Measurements from ENCODE around the gene EFNB1.
"Not testable (repeated sequence)": the region's sequence is repeated elsewhere in the genome, so short reads cannot be mapped to it uniquely, and the experiment has no call there.

Gene EFNB1

GRCh38 chrX:68828740-68829581 is at the start of gene EFNB1:
Gene EFNB1 (plus strand): TSS chrX:68829021. CDS start chrX:68829777, 756 bp downstream.
- DNase-seq (ENCODE audit: low read depth), result peak; percentile 94

GRCh38 chrX:68781295-68781694 is 47.5 kb upstream of the EFNB1 start:
- DNase-seq (ENCODE audit: low read depth), result not testable (repeated sequence)

GRCh38 chrX:68784816-68785215 is 44.0 kb upstream of the EFNB1 start:
- no peak for DNase-seq (ENCODE audit: low read depth)

GRCh38 chrX:68786581-68786980 is 42.2 kb upstream of the EFNB1 start:
- not testable (repeated sequence) for DNase-seq (ENCODE audit: low read depth)

- DNase-seq (ENCODE audit: low read depth), result peak; percentile 1
Observed at GRCh38 chrX:68789966-68790365, 38.9 kb upstream of the EFNB1 start.

GRCh38 chrX:68792083-68792482 is 36.7 kb upstream of the EFNB1 start:
- no peak for DNase-seq (ENCODE audit: low read depth)

GRCh38 chrX:68794461-68794860 is 34.4 kb upstream of the EFNB1 start:
- DNase-seq (ENCODE audit: low read depth), result no peak

- DNase-seq (ENCODE audit: low read depth), result no peak
Observed at GRCh38 chrX:68795741-68796140, 33.1 kb upstream of the EFNB1 start.

GRCh38 chrX:68798400-68798799 is 30.4 kb upstream of the EFNB1 start:
- not testable (repeated sequence) for DNase-seq (ENCODE audit: low read depth)

- no peak for DNase-seq (ENCODE audit: low read depth)
Observed at GRCh38 chrX:68801737-68802290, 27.0 kb upstream of the EFNB1 start.

- DNase-seq (ENCODE audit: low read depth), result peak; percentile 33
Observed at GRCh38 chrX:68807818-68808217, 21.0 kb upstream of the EFNB1 start.

GRCh38 chrX:68808686-68809357 is 20.0 kb upstream of the EFNB1 start:
- DNase-seq (ENCODE audit: low read depth), result peak; percentile 8

- DNase-seq (ENCODE audit: low read depth), result no peak
Observed at GRCh38 chrX:68820476-68821110, 8.2 kb upstream of the EFNB1 start.

- no peak for DNase-seq (ENCODE audit: low read depth)
Observed at GRCh38 chrX:68821616-68822015, 7.2 kb upstream of the EFNB1 start.

GRCh38 chrX:68822641-68823410 is 6.0 kb upstream of the EFNB1 start:
- peak; percentile 68 for DNase-seq (ENCODE audit: low read depth)

- no peak for DNase-seq (ENCODE audit: low read depth)
Observed at GRCh38 chrX:68823413-68824151, 5.2 kb upstream of the EFNB1 start.

- no peak for DNase-seq (ENCODE audit: low read depth)
Observed at GRCh38 chrX:68824152-68824433, 4.7 kb upstream of the EFNB1 start.

GRCh38 chrX:68824565-68825125 is 4.2 kb upstream of the EFNB1 start:
- no peak for DNase-seq (ENCODE audit: low read depth)

- DNase-seq (ENCODE audit: low read depth), result no peak
Observed at GRCh38 chrX:68826113-68826980, 2.5 kb upstream of the EFNB1 start.

GRCh38 chrX:68827256-68827655 is 1.6 kb upstream of the EFNB1 start:
- DNase-seq (ENCODE audit: low read depth), result no peak

All from EH (cell line).